Left colon (tissue), 2 donors: ENCODE results near the gene MTARC1. TPM values are rescaled to one million over a fixed set of nuclear protein-coding genes. Genes with fewer than 3 reads are reported as not detected.

Experiments
- ATAC-seq: fragments of 200-7000 bp; cut with Tn5 transposase; one replicate; pipeline ENCODE4 v1.9.1; 2020; ENCODE audit warnings: mild to moderate bottlenecking, moderate library complexity
- DNase-seq, 2 donors: peaks; one replicate each; pipeline ENCODE4 v3.0.0-alpha.2; 2020
- intact Hi-C, 2 donors: fragments of 100-400 bp; cut with DNase I in 1 of 2; cut with micrococcal nuclease in 1 of 2; formaldehyde crosslinking; loops; one replicate each; pipeline versions ENCODE4 v1.11.2 to v1.14.0; 2022; cut with DNase I, micrococcal nuclease
- total RNA-seq, 2 donors: library from RNA; stranded (reverse); fragmentation: NEBNext Ultra II Directional; extraction: Animal tissue kit (Norgen Biotek cat#: 25700); gene quantifications; one replicate each; pipeline ENCODE4 v1.2.1, GENCODE V29; 2021
- donor health status: DM: no; HTN: no; CAD: no.
- donor health status: DM: yes; HTN: yes; CAD: no.

The MTARC1 gene
- total RNA-seq, 2 donors from 2014 or later: 27.3 to 35.2 TPM

- intact Hi-C loops: no loop called here
- DNase-seq: no peak
- ATAC-seq: peak; percentile 87
These were observed 19.2 kb upstream of the MTARC1 start for GRCh38 chr1:220767312-220768125.

- DNase-seq (no peak), ATAC-seq (no peak)
- intact Hi-C loops: no loop called here
These were observed 18.5 kb upstream of the MTARC1 start for GRCh38 chr1:220768126-220768601.

GRCh38 chr1:220769205-220769604 is 17.5 kb upstream of the MTARC1 start:
- ATAC-seq: no peak
- intact Hi-C loops: no loop called here
- DNase-seq: no peak

- intact Hi-C loops: no loop called here
These were observed 16.3 kb upstream of the MTARC1 start for GRCh38 chr1:220770245-220770913.

GRCh38 chr1:220772846-220773245 is 13.9 kb upstream of the MTARC1 start:
- intact Hi-C loops: no loop called here
- DNase-seq (no peak), ATAC-seq (no peak)

More at GRCh38 chr1:220770245-220770913, 16.3 kb upstream of the MTARC1 start:
- DNase-seq (no peak), ATAC-seq (no peak)

- ATAC-seq (peak; percentile 26), DNase-seq (peak in 1 of 2 donors; percentile 62)
- intact Hi-C loops: loop anchor here in 1 of 2 donors (5.0 kb wide), 1 partner anchor 83 kb away; the partner anchor contains the start of gene C1orf115
These were observed 11.4 kb upstream of the MTARC1 start for GRCh38 chr1:220775240-220775853.

GRCh38 chr1:220776254-220776653 is 10.5 kb upstream of the MTARC1 start:
- no peak for ATAC-seq
- DNase-seq: no peak
- intact Hi-C loops: loop anchor here in 1 of 2 donors (5.0 kb wide), 1 partner anchor 84 kb away; the partner anchor contains the start of gene C1orf115

- DNase-seq (peak; percentile 59 to 92), ATAC-seq (peak; percentile 99)
- intact Hi-C loops: loop anchor here in 1 of 2 donors (5.0 kb wide), 1 partner anchor 85 kb away; the partner anchor contains the start of gene C1orf115
These were observed 9.9 kb upstream of the MTARC1 start for GRCh38 chr1:220776720-220777326.

GRCh38 chr1:220783453-220783852 is 3.3 kb upstream of the MTARC1 start:
- intact Hi-C loops: no loop called here

GRCh38 chr1:220784751-220785150 is 2.0 kb upstream of the MTARC1 start:
- DNase-seq: no peak
- intact Hi-C loops: no loop called here
- ATAC-seq: no peak

More at GRCh38 chr1:220783453-220783852, 3.3 kb upstream of the MTARC1 start:
- DNase-seq (no peak), ATAC-seq (no peak)

- no peak for ATAC-seq
- DNase-seq: no peak
- intact Hi-C loops: no loop called here
These were observed 1.3 kb upstream of the MTARC1 start for GRCh38 chr1:220785166-220786056.

- DNase-seq (no peak), ATAC-seq (peak; percentile 32)
- intact Hi-C loops: no loop called here
These were observed 716 bp upstream of the MTARC1 start for GRCh38 chr1:220786057-220786336.

- ATAC-seq (peak; percentile 80), DNase-seq (peak; percentile 74 to 80)
- intact Hi-C loops: no loop called here
These were observed 431 bp downstream of the MTARC1 start for GRCh38 chr1:220787069-220787619.

- intact Hi-C loops: no loop called here
- no peak for DNase-seq
- ATAC-seq: no peak
These were observed 2.2 kb downstream of the MTARC1 start for GRCh38 chr1:220788900-220789299.

GRCh38 chr1:220789532-220790147 is 2.9 kb downstream of the MTARC1 start:
- ATAC-seq (no peak), DNase-seq (no peak)
- intact Hi-C loops: no loop called here

GRCh38 chr1:220791285-220791684 is 4.6 kb downstream of the MTARC1 start:
- ATAC-seq (no peak), DNase-seq (no peak)
- intact Hi-C loops: no loop called here

- intact Hi-C loops: no loop called here
- ATAC-seq (no peak), DNase-seq (no peak)
These were observed 5.2 kb downstream of the MTARC1 start for GRCh38 chr1:220791956-220792355.
